ENCODE results near the gene PREB. TPM values are rescaled to one million over a fixed set of nuclear protein-coding genes. Genes with fewer than 3 reads are reported as not detected.

The PREB gene
- total RNA-seq, 1 donor from 2014 or later = 53.6 TPM

DNA sequence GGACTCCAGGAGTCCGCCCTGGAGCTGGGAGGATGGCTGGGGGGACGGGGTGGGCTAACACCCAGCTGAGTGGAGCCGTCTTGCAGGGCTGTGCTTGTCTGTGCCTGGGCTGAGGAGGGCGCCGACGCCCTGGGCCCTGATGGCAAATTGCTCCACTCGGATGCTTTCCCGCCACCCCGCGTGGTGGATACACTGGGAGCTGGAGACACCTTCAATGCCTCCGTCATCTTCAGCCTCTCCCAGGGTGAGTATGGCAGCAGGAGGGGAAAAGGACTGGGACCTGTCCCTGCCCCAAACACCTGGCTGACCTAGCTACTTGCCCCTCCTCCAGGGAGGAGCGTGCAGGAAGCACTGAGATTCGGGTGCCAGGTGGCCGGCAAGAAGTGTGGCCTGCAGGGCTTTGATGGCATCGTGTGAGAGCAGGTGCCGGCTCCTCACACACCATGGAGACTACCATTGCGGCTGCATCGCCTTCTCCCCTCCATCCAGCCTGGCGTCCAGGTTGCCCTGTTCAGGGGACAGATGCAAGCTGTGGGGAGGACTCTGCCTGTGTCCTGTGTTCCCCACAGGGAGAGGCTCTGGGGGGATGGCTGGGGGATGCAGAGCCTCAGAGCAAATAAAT is 35.0 kb downstream of the PREB start:
- peaks cover 13% of the 10 kb centered on the region for H3K4me1 Mint-ChIP-seq (ENCODE audit: unreplicated experiment)
- no peaks in the 10 kb centered on the region for H3K9me3 Mint-ChIP-seq
- H3K4me3 Mint-ChIP-seq = no peak overlapping the region
- H3K27ac Mint-ChIP-seq = no peak overlapping the region
- no peak for DNase-seq (ENCODE audit: extremely low spot score, unreplicated experiment)
- H3K27me3 Mint-ChIP-seq = peaks cover 8% of the 10 kb centered on the region
- H3K36me3 Mint-ChIP-seq = no peaks in the 10 kb centered on the region
- TF ChIP-seq, protein P1, sequence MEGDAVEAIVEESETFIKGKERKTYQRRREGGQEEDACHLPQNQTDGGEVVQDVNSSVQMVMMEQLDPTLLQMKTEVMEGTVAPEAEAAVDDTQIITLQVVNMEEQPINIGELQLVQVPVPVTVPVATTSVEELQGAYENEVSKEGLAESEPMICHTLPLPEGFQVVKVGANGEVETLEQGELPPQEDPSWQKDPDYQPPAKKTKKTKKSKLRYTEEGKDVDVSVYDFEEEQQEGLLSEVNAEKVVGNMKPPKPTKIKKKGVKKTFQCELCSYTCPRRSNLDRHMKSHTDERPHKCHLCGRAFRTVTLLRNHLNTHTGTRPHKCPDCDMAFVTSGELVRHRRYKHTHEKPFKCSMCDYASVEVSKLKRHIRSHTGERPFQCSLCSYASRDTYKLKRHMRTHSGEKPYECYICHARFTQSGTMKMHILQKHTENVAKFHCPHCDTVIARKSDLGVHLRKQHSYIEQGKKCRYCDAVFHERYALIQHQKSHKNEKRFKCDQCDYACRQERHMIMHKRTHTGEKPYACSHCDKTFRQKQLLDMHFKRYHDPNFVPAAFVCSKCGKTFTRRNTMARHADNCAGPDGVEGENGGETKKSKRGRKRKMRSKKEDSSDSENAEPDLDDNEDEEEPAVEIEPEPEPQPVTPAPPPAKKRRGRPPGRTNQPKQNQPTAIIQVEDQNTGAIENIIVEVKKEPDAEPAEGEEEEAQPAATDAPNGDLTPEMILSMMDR (conservative IDR thresholded peaks at IDR 0.05) = no peak

- no peak overlapping the region for H3K27ac Mint-ChIP-seq
- peaks cover 13% of the 10 kb centered on the region for H3K4me1 Mint-ChIP-seq (ENCODE audit: unreplicated experiment)
- peaks cover 3% of the 10 kb centered on the region for H3K27me3 Mint-ChIP-seq
These were observed 37.1 kb downstream of the PREB start for GRCh38 chr2:27097341-27097740.

DNA sequence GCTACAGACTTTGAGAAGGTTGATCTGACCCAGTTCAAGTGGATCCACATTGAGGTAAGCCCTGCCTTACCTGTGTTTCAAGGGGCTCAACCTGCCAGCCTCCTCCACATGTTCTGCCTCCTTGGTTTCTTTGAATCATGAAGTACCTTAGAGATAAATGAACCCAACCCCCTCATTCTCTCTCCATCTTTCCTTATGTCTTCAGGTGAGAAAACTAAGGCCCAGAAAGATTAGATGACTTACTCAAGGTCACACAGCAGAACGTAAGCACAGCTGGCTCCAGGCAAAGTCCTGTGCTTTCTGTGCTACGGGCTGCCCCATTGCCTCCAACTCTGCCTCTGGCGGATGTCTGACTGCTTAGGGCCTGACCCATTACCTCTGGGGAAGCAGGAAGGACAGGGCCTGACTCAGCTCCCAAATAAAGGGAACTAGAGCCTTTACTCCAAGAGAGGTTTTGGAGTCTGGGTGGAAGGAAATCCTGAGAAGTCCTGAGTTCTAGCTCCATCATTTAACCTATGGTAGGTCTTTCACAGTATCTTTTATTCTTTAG is 37.6 kb downstream of the PREB start:
- Mint-ChIP-seq H3K27me3 (peaks cover under 1% of the 10 kb centered on the region), H3K4me1 (ENCODE audit: unreplicated experiment) (peaks cover 14% of the 10 kb centered on the region), H3K9me3 (no peaks in the 10 kb centered on the region), H3K36me3 (no peaks in the 10 kb centered on the region), H3K27ac (no peak overlapping the region), H3K4me3 (no peak overlapping the region)
- TF ChIP-seq, protein P1 (conservative IDR thresholded peaks at IDR 0.05) = no peak
- DNase-seq (ENCODE audit: extremely low spot score, unreplicated experiment) = no peak

More at GRCh38 chr2:27097341-27097740, 37.1 kb downstream of the PREB start:
- Mint-ChIP-seq H3K9me3 (no peaks in the 10 kb centered on the region), H3K4me3 (no peak overlapping the region), H3K36me3 (no peaks in the 10 kb centered on the region)
- no peak for DNase-seq (ENCODE audit: extremely low spot score, unreplicated experiment)
- TF ChIP-seq, protein P1 (conservative IDR thresholded peaks at IDR 0.05) = no peak

DNA sequence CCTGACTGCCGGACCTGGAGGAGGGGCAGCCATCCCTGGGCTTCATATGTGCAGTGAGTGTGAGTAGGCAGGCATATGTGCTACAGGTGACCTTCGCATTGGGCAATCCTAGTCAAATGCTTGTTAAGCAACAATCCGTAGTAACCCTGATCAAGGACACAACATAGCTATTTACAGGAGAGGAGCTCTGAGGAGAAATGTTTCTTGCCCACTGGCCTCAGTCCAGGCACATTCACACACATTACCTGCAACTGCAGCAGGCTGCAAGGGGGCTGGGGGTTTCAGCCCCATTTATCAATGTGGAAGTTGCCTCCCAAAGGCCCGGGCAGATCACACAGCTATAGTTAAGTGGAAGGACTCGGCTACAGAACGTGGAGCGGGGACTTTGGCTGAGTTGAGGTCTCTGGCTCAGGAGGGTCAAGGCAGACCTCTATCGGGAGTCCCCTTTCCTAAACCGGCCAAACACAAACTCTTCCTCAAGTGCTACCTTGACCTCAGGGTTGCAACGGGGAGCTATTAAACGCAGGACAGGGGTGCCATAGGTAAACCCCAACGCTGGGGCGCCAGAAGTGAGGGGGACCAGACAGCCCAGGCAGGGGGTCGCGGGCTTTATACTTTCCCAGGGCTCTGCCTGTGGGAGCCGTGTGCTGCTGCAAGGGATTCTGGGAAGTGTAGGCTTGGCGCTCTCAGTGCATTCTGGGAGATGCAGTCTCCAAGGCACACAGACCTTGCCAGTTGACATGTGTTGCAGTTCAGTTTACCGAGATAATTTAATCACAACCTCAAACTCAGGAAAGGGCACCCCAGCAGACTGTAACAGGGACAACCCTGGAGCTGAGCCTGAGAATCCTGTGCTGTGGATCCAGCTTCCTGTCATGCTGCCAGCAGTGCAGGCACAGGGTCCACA is 38.4 kb downstream of the PREB start:
- H3K36me3 Mint-ChIP-seq = no peaks in the 10 kb centered on the region
- H3K4me3 Mint-ChIP-seq = peak overlapping the region; percentile 83
- H3K27me3 Mint-ChIP-seq = no peaks in the 10 kb centered on the region
- H3K4me1 Mint-ChIP-seq (ENCODE audit: unreplicated experiment) = peaks cover 17% of the 10 kb centered on the region
- no peak for DNase-seq (ENCODE audit: extremely low spot score, unreplicated experiment)
- no peaks in the 10 kb centered on the region for H3K9me3 Mint-ChIP-seq
- H3K27ac Mint-ChIP-seq = peak overlapping the region; percentile 29
- TF ChIP-seq, protein P1 (conservative IDR thresholded peaks at IDR 0.05) = no peak

- Mint-ChIP-seq H3K36me3 (no peaks in the 10 kb centered on the region), H3K4me3 (peak overlapping the region; percentile 83), H3K27me3 (no peaks in the 10 kb centered on the region), H3K9me3 (no peaks in the 10 kb centered on the region), H3K27ac (peak overlapping the region; percentile 29), H3K4me1 (ENCODE audit: unreplicated experiment) (peaks cover 17% of the 10 kb centered on the region)
- no peak for DNase-seq (ENCODE audit: extremely low spot score, unreplicated experiment)
- TF ChIP-seq, protein P1 (conservative IDR thresholded peaks at IDR 0.05) = no peak
These were observed 39.0 kb downstream of the PREB start for GRCh38 chr2:27095427-27095744.
